HG03469 (cell line): ENCODE results near the gene CCR3.
"Not testable (repeated sequence)": the region's sequence is repeated elsewhere in the genome, so short reads cannot be mapped to it uniquely, and the experiment has no call there.

Source experiments
- ATAC-seq: cut with Tn5 transposase; IDR thresholded peaks from one replicate; pipeline ENCODE4 v1.9.1; 2021; ENCODE audit warnings: mild to moderate bottlenecking, moderate library complexity, moderate number of reproducible peaks; ENCODE audit not compliant: unreplicated experiment

CCR3 gene

GRCh38 chr3:46242120-46242519 is at the start of gene CCR3:
TSS of gene CCR3 (plus strand) at chr3:46242460. CDS start at chr3:46265159, 22,699 bp downstream.
- no peak for ATAC-seq

- ATAC-seq: no peak
Observed at GRCh38 chr3:46192939-46193338, 49.3 kb upstream of the CCR3 start.

GRCh38 chr3:46193436-46193835 is 48.8 kb upstream of the CCR3 start:
- ATAC-seq: no peak

GRCh38 chr3:46194868-46195553 is 47.2 kb upstream of the CCR3 start:
- no peak for ATAC-seq

- ATAC-seq: no peak
Observed at GRCh38 chr3:46196261-46196957, 45.9 kb upstream of the CCR3 start.

- ATAC-seq: no peak
Observed at GRCh38 chr3:46200211-46200610, 42.0 kb upstream of the CCR3 start.

- no peak for ATAC-seq
Observed at GRCh38 chr3:46200790-46201189, 41.5 kb upstream of the CCR3 start.

GRCh38 chr3:46202535-46202934 is 39.7 kb upstream of the CCR3 start:
- no peak for ATAC-seq

- ATAC-seq: no peak
Observed at GRCh38 chr3:46203681-46204080, 38.6 kb upstream of the CCR3 start.

- no peak for ATAC-seq
Observed at GRCh38 chr3:46205286-46205960, 36.8 kb upstream of the CCR3 start.

- ATAC-seq: no peak
Observed at GRCh38 chr3:46206282-46207015, 35.8 kb upstream of the CCR3 start.

- ATAC-seq: not testable (repeated sequence)
Observed at GRCh38 chr3:46207514-46207913, 34.7 kb upstream of the CCR3 start.

GRCh38 chr3:46208167-46208704 is 34.0 kb upstream of the CCR3 start, which contains the start of gene CCR1:
TSS of gene CCR1 (minus strand) at chr3:46208313. CDS start at chr3:46204313, 4,000 bp downstream.
- peak; percentile 40 for ATAC-seq

- ATAC-seq: no peak
Observed at GRCh38 chr3:46209053-46209452, 33.2 kb upstream of the CCR3 start.

- no peak for ATAC-seq
Observed at GRCh38 chr3:46209746-46210470, 32.4 kb upstream of the CCR3 start.

GRCh38 chr3:46212101-46212500 is 30.2 kb upstream of the CCR3 start:
- no peak for ATAC-seq

- ATAC-seq: no peak
Observed at GRCh38 chr3:46213201-46213600, 29.1 kb upstream of the CCR3 start.

GRCh38 chr3:46214751-46215352 is 27.4 kb upstream of the CCR3 start:
- no peak for ATAC-seq

- ATAC-seq: no peak
Observed at GRCh38 chr3:46215810-46216414, 26.3 kb upstream of the CCR3 start.
